Thoracic aorta (tissue), 2 donors: ENCODE data around the gene OTOP2. TPM values are rescaled to one million over a fixed set of nuclear protein-coding genes. Genes with fewer than 3 reads are reported as not detected.

ENCODE experiments used
- ATAC-seq: fragments of 150-250 bp; one replicate; pipeline ENCODE4 v1.8.0; 2017; ENCODE audit warnings: low read depth; ENCODE audit not compliant: insufficient number of reproducible peaks, low FRiP score
- DNase-seq: peaks from one replicate; pipeline ENCODE4 v3.0.0-alpha.2; 2020; ENCODE audit warnings: low spot score
- H3K27ac ChIP-seq, 2 donors: fragments of 200-600 bp; sonication (generic); 1 replicate in 1 of 2; 2 replicates in 1 of 2; pipeline ENCODE4 v1.5.1; 2016; ENCODE audit warnings: mild to moderate bottlenecking in 2 of 2, moderate library complexity in 2 of 2
- H3K27me3 ChIP-seq: fragments of 200-600 bp; sonication (generic); replicated peaks from 2 replicates; pipeline ENCODE4 v1.6.0; 2016; ENCODE audit warnings: mild to moderate bottlenecking; ENCODE audit not compliant: insufficient read depth
- H3K36me3 ChIP-seq: fragments of 200-600 bp; sonication (generic); one replicate; pipeline ENCODE4 v1.5.1; 2016
- H3K4me1 ChIP-seq, 2 donors: fragments of 200-600 bp; sonication (generic); 1 replicate in 1 of 2; 2 replicates in 1 of 2; pipeline versions ENCODE4 v1.5.1 to v1.6.0; 2016; ENCODE audit warnings: low read depth in 2 of 2, mild to moderate bottlenecking in 1 of 2; ENCODE audit not compliant: control insufficient read depth in 1 of 2
- H3K4me3 ChIP-seq: fragments of 200-600 bp; sonication (generic); 2 replicates; pipeline ENCODE4 v1.5.1; 2016; ENCODE audit warnings: mild to moderate bottlenecking
- H3K9me3 ChIP-seq: fragments of 200-600 bp; sonication (generic); 2 replicates; pipeline ENCODE4 v1.5.1; 2016
- CTCF ChIP-seq: fragments of 200-600 bp; sonication (generic); IDR thresholded peaks from one replicate; pipeline ENCODE4 v1.5.1; 2019; ENCODE audit warnings: antibody characterized with exemption
- total RNA-seq, 2 donors: library from RNA; depleted of rRNA; stranded (reverse); fragments of >200 nt; gene quantifications; one replicate each; pipeline versions ENCODE4 v1.1.0 to v1.2.3, GENCODE V29; 2016

Gene OTOP2
- total RNA-seq, 2 donors from 2014 or later, result not detected

- Histone ChIP-seq H3K4me3 (no peak overlapping the region), H3K4me1 (no peaks in the 10 kb centered on the region), H3K27ac (no peak overlapping the region), H3K36me3 (no peaks in the 10 kb centered on the region), H3K9me3 (no peaks in the 10 kb centered on the region), H3K27me3 (no peaks in the 10 kb centered on the region)
- no peak for TF ChIP-seq CTCF
- ATAC-seq, result no peak
- DNase-seq, result no peak
Observed at GRCh38 chr17:74954115-74954514, 30.0 kb downstream of the OTOP2 start.

- Histone ChIP-seq H3K4me3 (no peak overlapping the region), H3K9me3 (no peaks in the 10 kb centered on the region), H3K36me3 (no peaks in the 10 kb centered on the region), H3K27ac (no peak overlapping the region), H3K27me3 (no peaks in the 10 kb centered on the region), H3K4me1 (no peaks in the 10 kb centered on the region)
- ATAC-seq (no peak), DNase-seq (no peak)
- no peak for TF ChIP-seq CTCF
Observed at GRCh38 chr17:74954665-74955421, 30.8 kb downstream of the OTOP2 start.

- no peaks in the 10 kb centered on the region for H3K27me3 ChIP-seq
- no peak for TF ChIP-seq CTCF
Observed at GRCh38 chr17:74956093-74956492, 32.0 kb downstream of the OTOP2 start.

GRCh38 chr17:74957935-74958740 is 34.1 kb downstream of the OTOP2 start:
- ATAC-seq (no peak), DNase-seq (peak; percentile 40)
- H3K27me3 ChIP-seq, result no peaks in the 10 kb centered on the region
- no peaks in the 10 kb centered on the region for H3K36me3 ChIP-seq
- no peak overlapping the region for H3K4me3 ChIP-seq
- H3K27ac ChIP-seq, result no peak overlapping the region
- peak; percentile 97 for TF ChIP-seq CTCF
- H3K9me3 ChIP-seq, result no peaks in the 10 kb centered on the region
- no peaks in the 10 kb centered on the region for H3K4me1 ChIP-seq

More at GRCh38 chr17:74956093-74956492, 32.0 kb downstream of the OTOP2 start:
- H3K27ac ChIP-seq, result no peak overlapping the region
- DNase-seq (no peak), ATAC-seq (no peak)
- H3K36me3 ChIP-seq, result no peaks in the 10 kb centered on the region
- H3K4me3 ChIP-seq, result no peak overlapping the region
- no peaks in the 10 kb centered on the region for H3K9me3 ChIP-seq
- no peaks in the 10 kb centered on the region for H3K4me1 ChIP-seq

GRCh38 chr17:74959826-74960515 is 35.9 kb downstream of the OTOP2 start:
- no peak for ATAC-seq
- no peak overlapping the region for H3K27ac ChIP-seq

More at GRCh38 chr17:74959826-74960515, 35.9 kb downstream of the OTOP2 start:
- Histone ChIP-seq H3K4me1 (no peaks in the 10 kb centered on the region), H3K9me3 (no peaks in the 10 kb centered on the region), H3K27me3 (no peaks in the 10 kb centered on the region), H3K36me3 (no peaks in the 10 kb centered on the region), H3K4me3 (no peak overlapping the region)
- no peak for TF ChIP-seq CTCF
- DNase-seq, result no peak
